ENCODE results near the gene CAMTA1. TPM values are rescaled to one million over a fixed set of nuclear protein-coding genes. Genes with fewer than 3 reads are reported as not detected.

Gene CAMTA1
- polyA plus RNA-seq, 1 donor from 2014 or later = 162 TPM

GRCh38 chr1:7621334-7622219 is 836.3 kb downstream of the CAMTA1 start:
- no peaks in the 10 kb centered on the region for H3K9me2 ChIP-seq (ENCODE audit: insufficient read depth, low read length)
- H3K4me3 ChIP-seq (ENCODE audit: low read length) = no peak overlapping the region
- no peak overlapping the region for H3K4me2 ChIP-seq (ENCODE audit: low read length)
- no peak overlapping the region for H2AFZ ChIP-seq (ENCODE audit: low read depth, low read length)
- H3F3A ChIP-seq (ENCODE audit: insufficient read depth, low read length, poor library complexity, severe bottlenecking) = no peaks in the 10 kb centered on the region
- TF ChIP-seq SMC3 (conservative IDR thresholded peaks at IDR 0.05; ENCODE audit: poor library complexity) (no peak), POLR2AphosphoS5 (IDR thresholded peaks at IDR 0.05) (no peak), CTCF (IDR thresholded peaks at IDR 0.05; ENCODE audit: poor library complexity, severe bottlenecking) (no peak), MXI1 (conservative IDR thresholded peaks at IDR 0.05; ENCODE audit: poor library complexity, severe bottlenecking) (no peak), EZH2 (IDR thresholded peaks at IDR 0.05; ENCODE audit: borderline replicate concordance, insufficient read depth, low read length, poor library complexity, severe bottlenecking) (no peak), REST (IDR thresholded peaks at IDR 0.05; ENCODE audit: borderline replicate concordance) (no peak), RAD21 (conservative IDR thresholded peaks at IDR 0.05) (no peak), TAF1 (IDR thresholded peaks at IDR 0.05; ENCODE audit: low read depth) (no peak), EP300 (conservative IDR thresholded peaks at IDR 0.05; ENCODE audit: poor library complexity, severe bottlenecking) (no peak)
- no peaks in the 10 kb centered on the region for H4K20me1 ChIP-seq (ENCODE audit: insufficient read depth)
- H3K79me2 ChIP-seq (replicated peaks; ENCODE audit: insufficient read depth, low read length) = no peaks in the 10 kb centered on the region
- no peaks in the 10 kb centered on the region for H3K27me3 ChIP-seq (ENCODE audit: insufficient read depth, low read depth, low read length)
- H3K36me3 ChIP-seq (ENCODE audit: insufficient read depth, low read length) = no peaks in the 10 kb centered on the region
- H3K9ac ChIP-seq (ENCODE audit: low read length) = no peak overlapping the region
- no peaks in the 10 kb centered on the region for H3K9me3 ChIP-seq (ENCODE audit: low read length)
- no peak overlapping the region for H3K27ac ChIP-seq (ENCODE audit: low read length)

- no peak overlapping the region for H3K9ac ChIP-seq (ENCODE audit: low read length)
- no peak overlapping the region for H3K4me3 ChIP-seq (ENCODE audit: low read length)
- no peaks in the 10 kb centered on the region for H3K9me2 ChIP-seq (ENCODE audit: insufficient read depth, low read length)
- H3K79me2 ChIP-seq (replicated peaks; ENCODE audit: insufficient read depth, low read length) = no peaks in the 10 kb centered on the region
- TF ChIP-seq POLR2AphosphoS5 (IDR thresholded peaks at IDR 0.05) (no peak), CTCF (IDR thresholded peaks at IDR 0.05; ENCODE audit: poor library complexity, severe bottlenecking) (no peak), EZH2 (IDR thresholded peaks at IDR 0.05; ENCODE audit: borderline replicate concordance, insufficient read depth, low read length, poor library complexity, severe bottlenecking) (no peak), SMC3 (conservative IDR thresholded peaks at IDR 0.05; ENCODE audit: poor library complexity) (no peak), REST (IDR thresholded peaks at IDR 0.05; ENCODE audit: borderline replicate concordance) (no peak), MXI1 (conservative IDR thresholded peaks at IDR 0.05; ENCODE audit: poor library complexity, severe bottlenecking) (no peak), TAF1 (IDR thresholded peaks at IDR 0.05; ENCODE audit: low read depth) (no peak), RAD21 (conservative IDR thresholded peaks at IDR 0.05) (no peak), EP300 (conservative IDR thresholded peaks at IDR 0.05; ENCODE audit: poor library complexity, severe bottlenecking) (no peak)
- H3K27ac ChIP-seq (ENCODE audit: low read length) = no peak overlapping the region
- H3F3A ChIP-seq (ENCODE audit: insufficient read depth, low read length, poor library complexity, severe bottlenecking) = no peaks in the 10 kb centered on the region
- no peaks in the 10 kb centered on the region for H3K36me3 ChIP-seq (ENCODE audit: insufficient read depth, low read length)
- no peak overlapping the region for H3K4me2 ChIP-seq (ENCODE audit: low read length)
- H2AFZ ChIP-seq (ENCODE audit: low read depth, low read length) = no peak overlapping the region
- no peaks in the 10 kb centered on the region for H3K9me3 ChIP-seq (ENCODE audit: low read length)
- no peaks in the 10 kb centered on the region for H4K20me1 ChIP-seq (ENCODE audit: insufficient read depth)
- H3K27me3 ChIP-seq (ENCODE audit: insufficient read depth, low read depth, low read length) = no peaks in the 10 kb centered on the region
Measured at GRCh38 chr1:7623842-7624241, 838.6 kb downstream of the CAMTA1 start.

All from neural cell (in vitro differentiated cells).